SK-N-SH (cell line): Measurements from ENCODE around the gene FRAT2. TPM values are rescaled to one million over a fixed set of nuclear protein-coding genes. Genes with fewer than 3 reads are reported as not detected.

ENCODE experiments used
- CTCF ChIA-PET: fragments of 300-600, 350-600 bp; formaldehyde crosslinking; extraction: SDS; loops from one replicate; lab custom pipeline; 2021; lab: Yijun Ruan, JAX
- POLR2A ChIA-PET: fragments of 350-600 bp; sonication (Branson Sonifier 250); formaldehyde crosslinking; extraction: SDS; loops from one replicate; lab custom pipeline; 2020; ENCODE audit warnings: antibody characterized with exemption, inconsistent platforms; lab: Yijun Ruan, JAX
- DNase-seq: peaks from one replicate; pipeline ENCODE4 v3.0.0; 2012
- H2AFZ ChIP-seq: fragments of 200-600 bp; sonication (generic); 2 replicates; pipeline ENCODE4 v1.8.1; 2016; ENCODE audit warnings: antibody characterized with exemption, mild to moderate bottlenecking, low read depth
- H3F3A ChIP-seq: fragments of 200-600 bp; sonication (generic); replicated peaks from 2 replicates; pipeline ENCODE3; 2016; ENCODE audit warnings: antibody characterized with exemption, mild to moderate bottlenecking; ENCODE audit not compliant: insufficient read depth
- H3K27ac ChIP-seq, 2 experiments: fragments of 200-500 bp in 1 of 2; fragments of 200-600 bp in 1 of 2; sonication (Bioruptor generic) in 1 of 2; sonication (generic), shearing (Covaris generic) in 1 of 2; 2 replicates each; pipeline versions ENCODE4 v1.5.1 to v1.6.1; 2014 to 2016; ENCODE audit warnings: low read depth in 2 of 2, inconsistent platforms in 1 of 2, low read length in 1 of 2, mild to moderate bottlenecking in 1 of 2, mixed read lengths in 1 of 2
- H3K27me3 ChIP-seq: fragments of 200-600 bp; sonication (generic), shearing (Covaris generic); 2 replicates; pipeline ENCODE4 v1.6.1; 2016; ENCODE audit warnings: mixed run types; ENCODE audit not compliant: insufficient read depth
- H3K36me3 ChIP-seq, 2 experiments: fragments of 200-500 bp in 1 of 2; fragments of 200-600 bp in 1 of 2; sonication (Bioruptor generic) in 1 of 2; sonication (generic) in 1 of 2; replicated peaks in 1 of 2; 2 replicates each; pipeline versions ENCODE3 to v1.5.1; 2014 to 2016; ENCODE audit warnings: low read length in 1 of 2, mild to moderate bottlenecking in 1 of 2; ENCODE audit not compliant: insufficient read depth in 2 of 2, control insufficient read depth in 1 of 2
- H3K4me1 ChIP-seq, 2 experiments: fragments of 200-500 bp in 1 of 2; fragments of 200-600 bp in 1 of 2; sonication (Bioruptor generic) in 1 of 2; sonication (generic), shearing (Covaris generic) in 1 of 2; 2 replicates each; pipeline versions ENCODE4 v1.5.1 to v1.6.1; 2014 to 2016; ENCODE audit warnings: low read depth in 1 of 2, low read length in 1 of 2, mixed run types in 1 of 2; ENCODE audit not compliant: insufficient read depth in 2 of 2, control insufficient read depth in 1 of 2
- H3K4me2 ChIP-seq: fragments of 200-600 bp; sonication (generic), shearing (Covaris generic); 2 replicates; pipeline ENCODE4 v1.6.1; 2017; ENCODE audit warnings: mixed run types
- H3K4me3 ChIP-seq, 2 experiments: fragments of 200-500 bp in 1 of 2; fragments of 200-600 bp in 1 of 2; sonication (Bioruptor generic) in 1 of 2; sonication (generic), shearing (Covaris generic) in 1 of 2; 2 replicates each; pipeline versions ENCODE4 v1.5.1 to v1.8.1; 2014 to 2016; ENCODE audit warnings: low read depth in 2 of 2, inconsistent platforms in 1 of 2, low read length in 1 of 2, mild to moderate bottlenecking in 1 of 2, mixed read lengths in 1 of 2, moderate library complexity in 1 of 2
- H3K79me2 ChIP-seq: fragments of 200-600 bp; sonication (generic); 2 replicates; pipeline ENCODE4 v1.8.1; 2017; ENCODE audit warnings: mild to moderate bottlenecking; ENCODE audit not compliant: insufficient read depth
- H3K9ac ChIP-seq: fragments of 200-600 bp; sonication (generic); 2 replicates; pipeline ENCODE4 v1.6.1; 2017; ENCODE audit warnings: mixed run types
- H3K9me2 ChIP-seq: fragments of 200-600 bp; sonication (generic); 2 replicates; pipeline ENCODE4 v1.6.1; 2017; ENCODE audit warnings: mixed run types
- H3K9me3 ChIP-seq: fragments of 200-600 bp; sonication (generic); 2 replicates; pipeline ENCODE4 v1.6.1; 2017; ENCODE audit warnings: mixed run types, mild to moderate bottlenecking, moderate library complexity
- H4K20me1 ChIP-seq: fragments of 200-600 bp; sonication (generic); 2 replicates; pipeline ENCODE4 v1.6.1; 2017; ENCODE audit warnings: mild to moderate bottlenecking, mixed run types; ENCODE audit not compliant: insufficient read depth
- FOXJ3 ChIP-seq: sonication (generic); formaldehyde crosslinking; IDR thresholded peaks from 2 replicates; pipeline ENCODE4 v1.5.1; 2020; ENCODE audit warnings: mild to moderate bottlenecking, missing genetic modification reagents
- GABPA ChIP-seq: IDR thresholded peaks from 2 replicates; pipeline ENCODE4 v1.4.0; 2012; ENCODE audit warnings: low read depth, mild to moderate bottlenecking
- JUND ChIP-seq: IDR thresholded peaks from 2 replicates; pipeline ENCODE4 v1.4.0; 2012
- MEF2A ChIP-seq: IDR thresholded peaks from 2 replicates; pipeline ENCODE4 v1.4.0; 2012; ENCODE audit warnings: low read depth, borderline replicate concordance
- MXI1 ChIP-seq: IDR thresholded peaks from 2 replicates; pipeline ENCODE4 v1.6.1; 2012; ENCODE audit warnings: mild to moderate bottlenecking, low read depth, low read length, improper control_type of control experiment
- NFIC ChIP-seq: IDR thresholded peaks from 2 replicates; pipeline ENCODE4 v1.4.0; 2012; ENCODE audit warnings: borderline replicate concordance
- YY1 ChIP-seq: IDR thresholded peaks from 2 replicates; pipeline ENCODE4 v1.4.0; 2012; ENCODE audit warnings: low read depth, mild to moderate bottlenecking
- WGBS: methylation state at CpG from one replicate; pipeline ENCODE4 v1.1.6; 2017; ENCODE audit warnings: low lambda C conversion rate; 5-methylcytosine and 5-hydroxymethylcytosine counted together
- polyA plus RNA-seq, 3 experiments: library from polyadenylated mRNA; depleted of rRNA; stranded (reverse); fragments of >200 nt; gene quantifications; 2 replicates each; pipeline ENCODE4 v1.2.3, GENCODE V29; 2012
- TF ChIP-seq, protein P1 (sequence below): IDR thresholded peaks from 2 replicates; pipeline ENCODE4 v1.6.1; 2012; ENCODE audit warnings: mild to moderate bottlenecking, low read depth, low read length, moderate library complexity
- TF ChIP-seq, protein P2 (sequence below): fragments of 200-600 bp; sonication (generic); IDR thresholded peaks from 2 replicates; pipeline ENCODE4 v1.6.1; 2017; ENCODE audit warnings: antibody characterized with exemption, mild to moderate bottlenecking, moderate library complexity
- TF ChIP-seq, protein P3 (sequence below): fragments of 150-350 bp; IDR thresholded peaks from 2 replicates; pipeline ENCODE4 v1.6.1; 2017; ENCODE audit warnings: antibody characterized with exemption, low read length, low read depth, borderline replicate concordance

FRAT2 gene
- polyA plus RNA-seq, 1 of the 3 experiments (the other 2 are of a cell fraction) = 2.4 TPM

DNA sequence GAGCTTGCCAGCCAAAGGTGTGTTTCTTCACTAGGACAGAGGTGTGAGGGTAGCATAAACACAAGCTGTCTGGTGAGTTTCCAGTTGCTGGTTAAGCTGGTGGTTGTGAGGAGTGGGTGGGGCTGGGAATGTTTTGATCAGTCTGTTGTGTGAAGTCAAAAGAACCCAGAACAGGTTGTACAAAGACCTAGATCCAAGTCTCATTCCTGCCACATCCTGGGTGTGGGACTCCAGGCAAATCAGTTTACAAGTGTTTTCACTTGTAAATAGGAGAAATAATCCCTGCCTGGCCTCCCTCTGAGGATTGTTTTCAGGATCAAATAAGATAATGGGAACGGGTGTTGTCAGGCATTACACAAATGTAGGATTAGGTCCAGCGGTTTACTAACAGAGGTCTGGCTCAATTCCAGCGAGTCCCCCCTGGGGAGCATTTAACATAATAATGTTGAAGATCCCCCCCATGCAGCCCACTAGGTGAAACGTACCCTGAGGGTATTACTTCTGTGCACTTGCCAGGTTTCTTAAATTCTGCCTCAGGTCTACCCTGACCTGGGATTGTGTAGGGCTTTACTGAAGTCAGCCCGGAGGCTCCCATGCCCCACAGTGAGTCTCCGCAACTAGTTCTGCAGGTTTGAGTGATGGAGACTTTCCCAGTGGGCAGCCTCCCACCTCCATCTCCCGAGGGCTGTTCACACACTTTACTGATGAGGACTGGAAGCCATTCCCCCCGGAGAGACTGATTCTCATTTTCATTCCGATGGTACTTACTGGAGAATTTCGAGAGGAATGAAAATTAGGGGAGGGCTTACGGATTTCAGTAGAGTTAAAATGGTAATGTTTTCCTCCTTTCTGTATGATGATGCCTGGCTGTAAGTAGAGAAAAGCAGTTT lies 2.7 kb upstream of the FRAT2 start:
- Histone ChIP-seq H3K4me3 (no peak overlapping the region), H3K9me3 (no peaks in the 10 kb centered on the region), H4K20me1 (no peaks in the 10 kb centered on the region), H3K79me2 (no peaks in the 10 kb centered on the region), H3K27me3 (no peaks in the 10 kb centered on the region), H2AFZ (no peak overlapping the region), H3F3A (peaks cover 19% of the 10 kb centered on the region), H3K9ac (no peak overlapping the region), H3K4me2 (no peak overlapping the region), H3K27ac (no peak overlapping the region), H3K9me2 (no peaks in the 10 kb centered on the region), H3K36me3 (no peaks in the 10 kb centered on the region), H3K4me1 (peaks cover 0 to 17% of the 10 kb centered on the region in 2 experiments; a peak in 1 of 4 replicates)
- WGBS = 51% methylated on average over 11 of the region's 11 CpGs
- POLR2A ChIA-PET = interaction anchor here (0.8 kb wide), 1 partner anchor 45 kb away, joined by 4 read pairs; the partner anchor contains the start of gene ARHGAP19
- DNase-seq = no peak
- CTCF ChIA-PET = no interaction called here
- TF ChIP-seq MEF2A (no peak), YY1 (no peak), MXI1 (no peak), FOXJ3 (CRISPR knock-in tag) (no peak), NFIC (no peak), JUND (no peak), GABPA (no peak)
- TF ChIP-seq, protein P1, sequence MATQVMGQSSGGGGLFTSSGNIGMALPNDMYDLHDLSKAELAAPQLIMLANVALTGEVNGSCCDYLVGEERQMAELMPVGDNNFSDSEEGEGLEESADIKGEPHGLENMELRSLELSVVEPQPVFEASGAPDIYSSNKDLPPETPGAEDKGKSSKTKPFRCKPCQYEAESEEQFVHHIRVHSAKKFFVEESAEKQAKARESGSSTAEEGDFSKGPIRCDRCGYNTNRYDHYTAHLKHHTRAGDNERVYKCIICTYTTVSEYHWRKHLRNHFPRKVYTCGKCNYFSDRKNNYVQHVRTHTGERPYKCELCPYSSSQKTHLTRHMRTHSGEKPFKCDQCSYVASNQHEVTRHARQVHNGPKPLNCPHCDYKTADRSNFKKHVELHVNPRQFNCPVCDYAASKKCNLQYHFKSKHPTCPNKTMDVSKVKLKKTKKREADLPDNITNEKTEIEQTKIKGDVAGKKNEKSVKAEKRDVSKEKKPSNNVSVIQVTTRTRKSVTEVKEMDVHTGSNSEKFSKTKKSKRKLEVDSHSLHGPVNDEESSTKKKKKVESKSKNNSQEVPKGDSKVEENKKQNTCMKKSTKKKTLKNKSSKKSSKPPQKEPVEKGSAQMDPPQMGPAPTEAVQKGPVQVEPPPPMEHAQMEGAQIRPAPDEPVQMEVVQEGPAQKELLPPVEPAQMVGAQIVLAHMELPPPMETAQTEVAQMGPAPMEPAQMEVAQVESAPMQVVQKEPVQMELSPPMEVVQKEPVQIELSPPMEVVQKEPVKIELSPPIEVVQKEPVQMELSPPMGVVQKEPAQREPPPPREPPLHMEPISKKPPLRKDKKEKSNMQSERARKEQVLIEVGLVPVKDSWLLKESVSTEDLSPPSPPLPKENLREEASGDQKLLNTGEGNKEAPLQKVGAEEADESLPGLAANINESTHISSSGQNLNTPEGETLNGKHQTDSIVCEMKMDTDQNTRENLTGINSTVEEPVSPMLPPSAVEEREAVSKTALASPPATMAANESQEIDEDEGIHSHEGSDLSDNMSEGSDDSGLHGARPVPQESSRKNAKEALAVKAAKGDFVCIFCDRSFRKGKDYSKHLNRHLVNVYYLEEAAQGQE = no peak
- TF ChIP-seq, protein P2, sequence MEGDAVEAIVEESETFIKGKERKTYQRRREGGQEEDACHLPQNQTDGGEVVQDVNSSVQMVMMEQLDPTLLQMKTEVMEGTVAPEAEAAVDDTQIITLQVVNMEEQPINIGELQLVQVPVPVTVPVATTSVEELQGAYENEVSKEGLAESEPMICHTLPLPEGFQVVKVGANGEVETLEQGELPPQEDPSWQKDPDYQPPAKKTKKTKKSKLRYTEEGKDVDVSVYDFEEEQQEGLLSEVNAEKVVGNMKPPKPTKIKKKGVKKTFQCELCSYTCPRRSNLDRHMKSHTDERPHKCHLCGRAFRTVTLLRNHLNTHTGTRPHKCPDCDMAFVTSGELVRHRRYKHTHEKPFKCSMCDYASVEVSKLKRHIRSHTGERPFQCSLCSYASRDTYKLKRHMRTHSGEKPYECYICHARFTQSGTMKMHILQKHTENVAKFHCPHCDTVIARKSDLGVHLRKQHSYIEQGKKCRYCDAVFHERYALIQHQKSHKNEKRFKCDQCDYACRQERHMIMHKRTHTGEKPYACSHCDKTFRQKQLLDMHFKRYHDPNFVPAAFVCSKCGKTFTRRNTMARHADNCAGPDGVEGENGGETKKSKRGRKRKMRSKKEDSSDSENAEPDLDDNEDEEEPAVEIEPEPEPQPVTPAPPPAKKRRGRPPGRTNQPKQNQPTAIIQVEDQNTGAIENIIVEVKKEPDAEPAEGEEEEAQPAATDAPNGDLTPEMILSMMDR = no peak
- TF ChIP-seq, protein P3, sequence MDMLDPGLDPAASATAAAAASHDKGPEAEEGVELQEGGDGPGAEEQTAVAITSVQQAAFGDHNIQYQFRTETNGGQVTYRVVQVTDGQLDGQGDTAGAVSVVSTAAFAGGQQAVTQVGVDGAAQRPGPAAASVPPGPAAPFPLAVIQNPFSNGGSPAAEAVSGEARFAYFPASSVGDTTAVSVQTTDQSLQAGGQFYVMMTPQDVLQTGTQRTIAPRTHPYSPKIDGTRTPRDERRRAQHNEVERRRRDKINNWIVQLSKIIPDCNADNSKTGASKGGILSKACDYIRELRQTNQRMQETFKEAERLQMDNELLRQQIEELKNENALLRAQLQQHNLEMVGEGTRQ = no peak
